ENCODE measurements around the gene AGAP1. TPM values are rescaled to one million over a fixed set of nuclear protein-coding genes. Genes with fewer than 3 reads are reported as not detected.

AGAP1 gene
- total RNA-seq, 2 experiments from 2014 or later = 2.2 TPM

DNA sequence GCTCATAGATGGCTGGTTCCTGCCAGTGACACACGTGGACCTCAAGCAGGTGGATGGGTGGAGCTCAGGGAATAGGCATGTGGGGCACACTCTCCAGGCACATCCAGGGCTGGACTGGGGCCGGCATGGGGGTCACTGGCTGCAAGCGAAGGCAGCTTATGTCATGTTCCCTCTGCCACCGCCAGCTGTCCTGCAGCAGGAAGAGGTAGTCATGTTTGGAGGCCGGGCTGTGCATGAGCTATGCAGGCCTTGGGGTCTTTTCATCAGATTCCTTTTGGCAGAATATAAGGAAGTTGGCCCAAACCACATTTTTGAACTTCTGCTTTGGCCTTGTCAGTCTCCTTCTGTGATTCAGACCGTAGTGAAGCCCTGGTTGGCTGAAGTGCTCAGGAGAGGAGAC lies 61.5 kb downstream of the AGAP1 start:
- Mint-ChIP-seq H3K9me3 (ENCODE audit: low read depth) (no peaks in the 10 kb centered on the region), H3K27me3 (peaks cover 20% of the 10 kb centered on the region), H3K4me1 (no peaks in the 10 kb centered on the region), H3K36me3 (ENCODE audit: low read depth) (no peaks in the 10 kb centered on the region), H3K27ac (no peak overlapping the region), H3K4me3 (no peak overlapping the region)
- ATAC-seq (no peak), DNase-seq (no peak)
- ChIA-PET CTCF (no interaction called here), POLR2A (no interaction called here)
- intact Hi-C loops (cut with DNase I, micrococcal nuclease) = no loop called here

DNA sequence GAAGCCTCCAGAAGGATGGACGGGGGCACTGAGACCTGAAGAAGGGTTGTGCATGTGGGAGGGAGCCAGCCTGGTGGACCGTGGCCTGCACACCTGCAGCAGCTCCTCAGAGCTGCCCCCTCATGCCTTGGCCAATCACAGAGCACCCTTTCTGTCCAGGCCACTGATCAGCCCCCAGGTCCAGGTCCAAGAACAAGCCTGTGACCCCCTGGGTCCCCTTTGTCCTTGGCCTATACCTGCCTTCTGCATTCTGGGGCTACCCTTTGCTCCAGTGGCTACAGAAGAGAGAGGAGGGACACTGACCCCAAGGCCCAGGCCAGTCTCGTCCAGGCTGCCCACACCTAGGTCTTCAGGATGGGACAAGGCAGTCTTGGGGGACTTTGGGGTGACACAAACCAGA lies 62.2 kb downstream of the AGAP1 start:
- H3K27me3 Mint-ChIP-seq = peaks cover 22% of the 10 kb centered on the region
- no peaks in the 10 kb centered on the region for H3K36me3 Mint-ChIP-seq (ENCODE audit: low read depth)
- intact Hi-C loops (cut with DNase I, micrococcal nuclease) = no loop called here
- DNase-seq (no peak), ATAC-seq (no peak)
- no peaks in the 10 kb centered on the region for H3K9me3 Mint-ChIP-seq (ENCODE audit: low read depth)
- no peaks in the 10 kb centered on the region for H3K4me1 Mint-ChIP-seq
- POLR2A ChIA-PET = no interaction called here
- CTCF ChIA-PET = no interaction called here
- H3K27ac Mint-ChIP-seq = no peak overlapping the region
- H3K4me3 Mint-ChIP-seq = no peak overlapping the region

DNA sequence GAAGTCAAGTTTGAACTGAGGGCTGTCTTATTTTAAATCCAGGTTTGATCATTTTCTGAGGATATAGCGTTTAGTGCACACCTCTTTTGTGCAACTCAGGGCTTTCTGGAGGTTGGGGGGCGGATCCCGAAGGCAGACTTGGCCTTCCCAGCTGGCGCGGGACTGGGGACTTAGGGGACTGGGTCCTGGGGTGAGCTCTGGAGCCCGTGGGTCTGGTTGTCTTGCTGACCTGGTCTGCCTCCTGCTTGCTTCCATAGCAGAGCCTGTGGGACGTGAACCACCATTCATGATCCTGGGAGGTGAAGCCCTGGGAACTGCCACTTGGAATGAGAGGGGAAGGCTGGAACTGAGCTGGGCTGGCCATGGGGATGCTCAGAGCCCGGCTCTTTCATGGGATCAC lies 63.1 kb downstream of the AGAP1 start:
- DNase-seq (no peak), ATAC-seq (no peak)
- ChIA-PET POLR2A (no interaction called here), CTCF (interaction anchor here (0.5 kb wide), 1 partner anchor 432 kb away, joined by 3 read pairs; no protein-coding TSS in a partner anchor)
- peaks cover 20% of the 10 kb centered on the region for H3K27me3 Mint-ChIP-seq
- H3K4me3 Mint-ChIP-seq = no peak overlapping the region
- H3K9me3 Mint-ChIP-seq (ENCODE audit: low read depth) = no peaks in the 10 kb centered on the region
- no peaks in the 10 kb centered on the region for H3K36me3 Mint-ChIP-seq (ENCODE audit: low read depth)
- H3K4me1 Mint-ChIP-seq = no peaks in the 10 kb centered on the region
- H3K27ac Mint-ChIP-seq = no peak overlapping the region
- intact Hi-C loops (cut with DNase I, micrococcal nuclease) = no loop called here

DNA sequence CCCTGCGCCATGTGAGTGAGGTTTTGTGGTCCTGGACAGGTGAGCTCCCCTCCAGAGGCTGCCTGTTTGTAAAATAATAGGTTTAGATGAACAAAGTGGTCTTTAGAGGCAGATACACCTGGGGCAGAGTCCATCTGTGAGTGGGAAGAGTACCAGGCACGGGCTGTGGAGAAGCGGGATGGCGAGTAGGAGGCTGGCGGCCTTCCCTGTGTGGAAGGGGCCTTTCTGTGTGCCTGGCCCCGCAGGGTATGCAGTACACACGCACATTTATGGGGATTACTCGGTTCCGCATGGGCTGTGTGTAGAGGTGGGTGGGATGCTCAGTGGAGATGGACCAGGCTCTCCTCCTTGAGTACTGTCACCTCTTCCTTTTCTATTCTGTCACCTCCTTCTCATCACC lies 64.1 kb downstream of the AGAP1 start:
- POLR2A ChIA-PET = no interaction called here
- no peaks in the 10 kb centered on the region for H3K4me1 Mint-ChIP-seq
- no peaks in the 10 kb centered on the region for H3K36me3 Mint-ChIP-seq (ENCODE audit: low read depth)
- ATAC-seq (no peak), DNase-seq (no peak)
- peaks cover 15% of the 10 kb centered on the region for H3K27me3 Mint-ChIP-seq
- CTCF ChIA-PET = no interaction called here
- intact Hi-C loops (cut with DNase I, micrococcal nuclease) = no loop called here
- no peak overlapping the region for H3K4me3 Mint-ChIP-seq
- no peaks in the 10 kb centered on the region for H3K9me3 Mint-ChIP-seq (ENCODE audit: low read depth)
- H3K27ac Mint-ChIP-seq = no peak overlapping the region

DNA sequence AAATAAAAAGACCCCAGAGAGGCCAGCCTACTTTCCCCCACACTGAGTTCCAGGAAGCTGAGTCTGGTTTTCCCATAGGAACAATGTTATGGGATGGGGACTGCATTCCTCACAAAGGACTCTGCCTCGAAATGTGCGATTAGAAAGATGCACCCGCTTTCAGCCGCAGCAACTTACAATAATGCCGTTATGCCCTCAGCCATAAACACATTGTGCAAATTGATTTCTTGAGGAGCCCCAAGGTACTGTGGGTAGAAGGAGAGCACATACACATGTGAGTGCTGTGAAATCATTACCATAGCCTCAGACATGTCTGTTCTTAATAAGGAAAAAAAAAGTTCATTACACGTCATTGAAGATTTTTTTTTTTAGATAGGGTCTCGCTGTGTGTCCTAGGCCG lies 64.7 kb downstream of the AGAP1 start:
- Mint-ChIP-seq H3K36me3 (ENCODE audit: low read depth) (no peaks in the 10 kb centered on the region), H3K4me1 (no peaks in the 10 kb centered on the region), H3K27me3 (peaks cover 14% of the 10 kb centered on the region), H3K4me3 (no peak overlapping the region), H3K27ac (no peak overlapping the region), H3K9me3 (ENCODE audit: low read depth) (no peaks in the 10 kb centered on the region)
- ATAC-seq = no peak
- intact Hi-C loops (cut with DNase I, micrococcal nuclease) = no loop called here
- DNase-seq = no peak
- ChIA-PET CTCF (interaction anchor here (0.7 kb wide), 1 partner anchor 474 kb away, joined by 3 read pairs; no protein-coding TSS in a partner anchor), POLR2A (no interaction called here)

DNA sequence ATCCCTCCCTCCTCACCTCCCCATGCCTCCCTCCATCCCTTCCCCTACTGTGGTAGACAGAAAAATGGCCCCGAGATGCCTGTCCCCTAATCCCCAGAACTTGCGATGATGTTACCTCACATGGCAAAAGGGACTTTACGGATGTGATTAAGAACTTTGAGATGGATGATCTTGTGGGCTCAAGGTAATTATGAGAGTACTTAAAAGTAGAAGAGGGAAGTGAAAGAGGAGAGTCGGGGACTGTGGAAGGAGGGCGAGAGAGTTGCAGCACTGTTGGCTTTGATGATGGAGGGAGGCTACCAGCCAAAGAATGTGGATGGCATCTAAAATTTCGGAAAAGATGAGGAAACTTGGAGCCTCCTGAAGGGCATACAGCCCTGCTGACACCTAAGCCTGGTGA lies 66.5 kb downstream of the AGAP1 start:
- Mint-ChIP-seq H3K4me3 (no peak overlapping the region), H3K36me3 (ENCODE audit: low read depth) (no peaks in the 10 kb centered on the region), H3K9me3 (ENCODE audit: low read depth) (no peaks in the 10 kb centered on the region), H3K27ac (no peak overlapping the region), H3K27me3 (peaks cover 21% of the 10 kb centered on the region), H3K4me1 (no peaks in the 10 kb centered on the region)
- DNase-seq = no peak
- POLR2A ChIA-PET = no interaction called here
- intact Hi-C loops (cut with DNase I, micrococcal nuclease) = no loop called here
- CTCF ChIA-PET = no interaction called here
- no peak for ATAC-seq

DNA sequence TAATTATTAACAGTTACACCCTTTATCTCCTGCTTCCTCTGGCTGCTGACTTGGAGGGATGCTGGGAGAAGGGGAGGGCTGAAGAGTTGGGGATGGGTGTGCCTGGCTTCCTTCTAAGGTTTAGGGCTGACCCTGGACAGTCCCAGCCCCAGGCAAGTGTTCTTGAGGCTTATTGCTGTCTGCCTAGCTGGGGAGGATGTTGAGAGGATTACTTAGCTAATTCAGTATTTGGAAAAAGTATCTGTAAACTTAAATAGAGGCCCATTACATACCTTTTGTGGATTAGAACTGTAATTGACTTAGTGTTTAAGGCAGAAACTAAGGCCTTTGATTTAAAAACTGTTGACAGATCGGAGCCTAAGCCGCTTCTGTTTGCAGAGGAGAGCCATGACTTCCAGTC lies 67.6 kb downstream of the AGAP1 start:
- intact Hi-C loops (cut with DNase I, micrococcal nuclease) = no loop called here
- ATAC-seq = no peak
- Mint-ChIP-seq H3K36me3 (ENCODE audit: low read depth) (no peaks in the 10 kb centered on the region), H3K27ac (no peak overlapping the region), H3K4me3 (no peak overlapping the region), H3K27me3 (peaks cover 21% of the 10 kb centered on the region), H3K9me3 (ENCODE audit: low read depth) (no peaks in the 10 kb centered on the region), H3K4me1 (no peaks in the 10 kb centered on the region)
- ChIA-PET CTCF (interaction anchor here (1.1 kb wide), 1 partner anchor 34 kb away, joined by 4 read pairs; no protein-coding TSS in a partner anchor), POLR2A (no interaction called here)
- no peak for DNase-seq

DNA sequence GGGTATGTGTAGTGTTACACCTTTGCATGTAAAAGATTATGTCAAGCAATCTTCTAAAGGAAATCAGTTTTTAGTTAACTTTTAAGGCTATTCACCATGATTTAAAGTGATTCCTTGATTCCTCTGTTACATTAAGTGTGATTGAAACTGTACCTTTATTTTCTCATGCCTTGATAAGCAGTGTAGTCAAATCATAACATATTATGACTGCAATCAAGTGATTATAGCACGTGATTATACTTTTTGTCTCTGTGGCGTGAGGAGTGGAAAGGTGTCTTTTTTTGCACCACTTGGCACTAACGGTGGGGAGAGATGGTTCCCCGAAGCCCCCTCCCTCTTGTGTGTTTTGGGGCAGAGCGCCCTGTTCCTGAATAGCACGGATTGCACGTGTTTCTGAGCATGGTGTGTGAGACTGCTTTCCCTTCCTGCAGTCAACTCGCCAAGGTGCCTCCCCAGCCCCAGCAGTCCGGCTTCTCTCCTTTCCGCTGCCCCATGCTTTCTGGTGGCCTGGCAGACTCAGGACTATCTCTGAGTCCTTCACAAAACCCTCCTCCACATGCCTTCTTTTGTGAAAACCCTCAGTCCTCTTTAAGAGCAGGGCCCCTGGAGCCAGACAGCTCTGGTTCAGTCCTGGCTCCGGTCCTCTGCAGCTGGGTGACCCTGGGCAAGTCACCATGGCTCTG lies 68.4 kb downstream of the AGAP1 start:
- Mint-ChIP-seq H3K36me3 (ENCODE audit: low read depth) (no peaks in the 10 kb centered on the region), H3K4me3 (no peak overlapping the region), H3K4me1 (no peaks in the 10 kb centered on the region), H3K27me3 (peaks cover 24% of the 10 kb centered on the region), H3K9me3 (ENCODE audit: low read depth) (no peaks in the 10 kb centered on the region), H3K27ac (no peak overlapping the region)
- ATAC-seq = no peak
- POLR2A ChIA-PET = no interaction called here
- no peak for DNase-seq
- CTCF ChIA-PET = no interaction called here
- intact Hi-C loops (cut with DNase I, micrococcal nuclease) = no loop called here

DNA sequence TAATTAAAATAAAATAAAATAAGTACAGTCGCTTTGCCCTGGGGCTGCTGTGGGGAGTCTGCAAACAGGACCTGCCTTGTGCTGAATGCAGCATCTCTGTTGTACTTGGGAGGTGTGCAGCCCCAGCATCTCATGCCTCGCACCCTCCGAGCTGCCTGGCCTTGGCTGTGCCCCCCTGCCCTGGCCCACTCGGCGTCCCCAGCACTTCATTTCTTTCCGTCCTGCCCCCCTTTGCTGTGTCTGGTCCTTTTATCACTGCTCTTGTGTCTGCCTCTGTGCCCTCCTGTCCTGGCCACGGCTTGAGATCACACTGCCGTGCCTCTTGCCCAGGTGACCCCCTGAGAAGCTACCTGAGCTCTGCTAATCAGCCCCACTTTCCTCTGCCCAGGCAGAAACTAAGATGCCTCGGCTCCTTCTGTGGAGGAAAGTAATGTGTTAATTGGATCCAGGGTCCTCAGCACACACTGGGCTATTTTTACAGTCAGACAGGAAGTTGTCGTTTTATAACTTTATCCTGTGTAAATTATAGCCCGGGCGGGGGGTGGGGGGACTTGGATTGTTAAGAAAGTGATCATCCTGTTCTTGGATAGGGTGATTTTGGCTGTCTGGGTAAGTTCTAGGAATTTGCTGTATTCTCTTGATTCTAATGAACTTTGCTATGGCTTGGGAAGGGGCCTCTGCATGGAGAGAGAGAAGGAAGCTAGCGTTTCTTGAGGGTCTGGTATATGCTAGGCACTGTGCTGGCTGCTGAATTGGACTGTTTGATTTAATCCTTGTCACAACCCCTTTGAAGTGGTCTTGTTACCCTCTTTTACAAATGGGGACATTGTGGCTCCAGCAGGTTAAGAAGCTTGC lies 69.4 kb downstream of the AGAP1 start:
- CTCF ChIA-PET = no interaction called here
- ATAC-seq (no peak), DNase-seq (no peak)
- intact Hi-C loops (cut with DNase I, micrococcal nuclease) = no loop called here
- H3K9me3 Mint-ChIP-seq (ENCODE audit: low read depth) = no peaks in the 10 kb centered on the region
- no peaks in the 10 kb centered on the region for H3K36me3 Mint-ChIP-seq (ENCODE audit: low read depth)
- POLR2A ChIA-PET = no interaction called here
- no peaks in the 10 kb centered on the region for H3K4me1 Mint-ChIP-seq
- H3K4me3 Mint-ChIP-seq = no peak overlapping the region
- H3K27me3 Mint-ChIP-seq = peaks cover 27% of the 10 kb centered on the region
- H3K27ac Mint-ChIP-seq = no peak overlapping the region

DNA sequence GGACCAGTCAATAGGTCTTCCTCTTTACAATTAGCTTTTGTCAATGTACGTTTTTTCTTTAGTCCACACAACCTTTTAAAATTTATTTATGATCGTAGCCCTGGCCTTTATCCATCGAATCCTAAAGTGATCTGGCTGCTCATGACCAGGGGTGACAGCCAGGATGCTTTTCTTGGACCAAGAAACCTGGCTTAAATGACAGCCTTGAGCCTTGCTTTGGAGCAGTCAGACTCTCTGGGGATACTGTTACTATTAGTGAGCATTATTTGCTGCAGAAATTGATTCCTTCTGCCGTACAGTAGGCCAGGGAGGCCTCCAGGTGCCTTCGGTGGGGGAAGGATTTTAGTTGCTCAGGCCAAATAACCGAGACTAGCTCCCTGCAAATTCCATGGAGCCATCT lies 70.2 kb downstream of the AGAP1 start:
- DNase-seq = no peak
- POLR2A ChIA-PET = no interaction called here
- Mint-ChIP-seq H3K27me3 (peaks cover 29% of the 10 kb centered on the region), H3K4me3 (no peak overlapping the region), H3K9me3 (ENCODE audit: low read depth) (no peaks in the 10 kb centered on the region), H3K36me3 (ENCODE audit: low read depth) (no peaks in the 10 kb centered on the region), H3K27ac (no peak overlapping the region), H3K4me1 (no peaks in the 10 kb centered on the region)
- no peak for ATAC-seq
- CTCF ChIA-PET = no interaction called here
- intact Hi-C loops (cut with DNase I, micrococcal nuclease) = no loop called here

DNA sequence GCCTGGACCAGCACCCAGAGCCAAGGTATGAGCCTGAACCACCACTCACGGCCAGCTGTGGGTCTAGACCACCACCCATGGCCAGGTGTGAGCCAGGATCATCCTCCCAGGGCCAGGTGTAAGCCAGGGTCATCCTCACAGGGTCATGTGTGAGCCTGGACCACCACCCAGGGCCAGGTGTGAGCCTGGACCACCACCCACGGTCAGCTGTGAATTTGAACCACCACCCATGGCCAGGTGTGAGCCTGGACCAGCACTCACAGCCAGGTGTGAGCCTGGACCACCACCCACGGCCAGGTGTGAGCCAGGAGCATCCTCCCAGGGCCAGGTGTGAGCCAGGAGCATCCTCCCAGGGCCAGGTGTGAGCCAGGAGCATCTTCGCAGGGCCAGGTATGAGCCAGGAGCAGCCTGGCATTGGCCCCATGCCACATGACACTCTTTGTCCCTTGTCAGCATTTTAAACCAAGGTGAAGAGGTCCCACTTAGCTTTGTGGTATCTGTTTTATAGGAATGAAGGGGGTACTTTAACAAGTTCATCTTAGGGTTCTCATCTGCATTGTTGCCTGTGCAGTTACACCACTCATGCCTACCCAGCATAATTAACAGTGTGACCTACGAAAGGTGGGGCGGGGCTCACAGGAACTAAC lies 71.2 kb downstream of the AGAP1 start:
- ChIA-PET CTCF (no interaction called here), POLR2A (no interaction called here)
- no peaks in the 10 kb centered on the region for H3K9me3 Mint-ChIP-seq (ENCODE audit: low read depth)
- H3K27ac Mint-ChIP-seq = no peak overlapping the region
- H3K27me3 Mint-ChIP-seq = peaks cover 27% of the 10 kb centered on the region
- intact Hi-C loops (cut with DNase I, micrococcal nuclease) = no loop called here
- H3K4me1 Mint-ChIP-seq = no peaks in the 10 kb centered on the region
- no peak overlapping the region for H3K4me3 Mint-ChIP-seq
- ATAC-seq (no peak), DNase-seq (no peak)
- no peaks in the 10 kb centered on the region for H3K36me3 Mint-ChIP-seq (ENCODE audit: low read depth)

DNA sequence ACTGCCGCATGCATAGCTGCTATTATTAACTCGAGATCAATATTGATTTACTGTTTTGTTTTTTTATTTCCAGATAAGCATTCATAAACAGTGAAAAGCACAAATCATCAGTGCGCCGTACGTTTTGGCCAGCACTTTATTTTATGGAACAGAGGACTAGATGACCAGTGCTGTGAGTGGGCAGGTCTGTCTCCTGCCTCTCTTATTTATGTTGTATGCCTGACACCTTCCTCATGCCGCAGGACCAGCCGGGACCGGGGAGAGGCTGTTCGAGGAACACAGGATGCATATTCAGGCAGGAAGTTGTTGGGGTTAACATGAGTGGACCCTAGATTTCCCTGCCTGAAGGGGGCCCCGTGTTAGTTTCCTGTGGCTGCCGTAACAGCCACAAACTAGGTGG lies 72.6 kb downstream of the AGAP1 start:
- intact Hi-C loops (cut with DNase I, micrococcal nuclease) = no loop called here
- no peaks in the 10 kb centered on the region for H3K9me3 Mint-ChIP-seq (ENCODE audit: low read depth)
- H3K4me1 Mint-ChIP-seq = no peaks in the 10 kb centered on the region
- no peak for ATAC-seq
- peaks cover 24% of the 10 kb centered on the region for H3K27me3 Mint-ChIP-seq
- ChIA-PET CTCF (no interaction called here), POLR2A (no interaction called here)
- no peak for DNase-seq
- H3K36me3 Mint-ChIP-seq (ENCODE audit: low read depth) = no peaks in the 10 kb centered on the region
- no peak overlapping the region for H3K4me3 Mint-ChIP-seq
- H3K27ac Mint-ChIP-seq = no peak overlapping the region
